A549 (cell line): ENCODE measurements around the gene SOX11. TPM values are rescaled to one million over a fixed set of nuclear protein-coding genes. Genes with fewer than 3 reads are reported as not detected.

Experiments used
- ATAC-seq, 2 experiments: fragments of 200-7000 bp in 1 of 2; fragments of >200 bp in 1 of 2; cut with Nextera tagmentation in 1 of 2; cut with Tn5 transposase in 1 of 2; 3 replicates each; pipeline versions ENCODE4 v1.8.0 to v1.9.1; 2018 to 2020; ENCODE audit warnings: mild to moderate bottlenecking in 1 of 2, moderate library complexity in 1 of 2
- CTCF ChIA-PET: fragments of 300-600 bp; sonication (Branson Sonifier 250); formaldehyde crosslinking; extraction: SDS; loops from one replicate; lab custom pipeline; 2021; ENCODE audit warnings: antibody characterized with exemption, inconsistent platforms; lab: Yijun Ruan, JAX
- POLR2A ChIA-PET: fragments of 350-600 bp; formaldehyde crosslinking; extraction: SDS; loops from one replicate; lab custom pipeline; 2021; ENCODE audit warnings: antibody characterized with exemption, inconsistent platforms; lab: Yijun Ruan, JAX
- DNase-seq, 2 experiments: peaks; one replicate each; pipeline versions ENCODE4 v3.0.0 to v3.0.0-alpha.2; 2011 to 2016; ENCODE audit warnings: low read depth in 1 of 2, low spot score in 1 of 2
- FAIRE-seq: peaks from 2 replicates; lab custom pipeline; 2011; peaks lifted over from hg19 to GRCh38; lab: Jason Lieb, UNC
- H3K27ac ChIP-seq, 2 experiments: fragments of >200 bp; sonication (Bioruptor Twin); formaldehyde crosslinking; 3 replicates each; pipeline ENCODE4 v1.5.1; 2016 to 2017
- H3K4me1 ChIP-seq: fragments of >200 bp; sonication (Bioruptor Twin); formaldehyde crosslinking; 3 replicates; pipeline ENCODE4 v1.6.1; 2016
- H3K4me2 ChIP-seq: fragments of >200 bp; sonication (Bioruptor Twin); formaldehyde crosslinking; 3 replicates; pipeline ENCODE4 v1.6.1; 2016
- H3K4me3 ChIP-seq: fragments of >200 bp; sonication (Bioruptor Twin); formaldehyde crosslinking; 3 replicates; pipeline ENCODE4 v1.5.1; 2016
- H3K9me3 ChIP-seq: fragments of >200 bp; sonication (Bioruptor Twin); formaldehyde crosslinking; 3 replicates; pipeline ENCODE4 v1.6.1; 2016
- BHLHE40 ChIP-seq: IDR thresholded peaks from 2 replicates; pipeline ENCODE4 v1.6.1; 2012; ENCODE audit warnings: low read depth, low read length, inconsistent platforms
- CEBPB ChIP-seq, 2 experiments: fragments of >200 bp in 1 of 2; sonication (Bioruptor Twin) in 1 of 2; formaldehyde crosslinking in 1 of 2; IDR thresholded peaks; 2 replicates each; pipeline ENCODE4 v1.6.1; 2012 to 2016
- CHD4 ChIP-seq: fragments of 200-600 bp; sonication (generic); IDR thresholded peaks from 2 replicates; pipeline ENCODE4 v1.6.1; 2016; ENCODE audit warnings: antibody characterized with exemption, mild to moderate bottlenecking, borderline replicate concordance
- E2F6 ChIP-seq: IDR thresholded peaks from 2 replicates; pipeline ENCODE4 v1.6.1; 2012; ENCODE audit warnings: low read depth, borderline replicate concordance
- EHF ChIP-seq: fragments of 250-450 bp; sonication (Bioruptor Pico); IDR thresholded peaks from 2 replicates; pipeline ENCODE4 v1.5.0; 2020; ENCODE audit warnings: mild to moderate bottlenecking
- ELK1 ChIP-seq: fragments of 150-350 bp; IDR thresholded peaks from 2 replicates; pipeline ENCODE4 v1.6.1; 2014; ENCODE audit warnings: low read depth, mild to moderate bottlenecking, low read length
- EP300 ChIP-seq, 2 experiments: fragments of >200 bp; sonication (Bioruptor Twin); formaldehyde crosslinking; IDR thresholded peaks; 2 replicates in 1 of 2; 3 replicates in 1 of 2; pipeline ENCODE4 v1.6.1; 2016 to 2017
- FOSB ChIP-seq: fragments of 250-450 bp; sonication (Bioruptor Pico); IDR thresholded peaks from 2 replicates; pipeline ENCODE4 v1.5.0; 2020; ENCODE audit warnings: mild to moderate bottlenecking, moderate library complexity
- FOXS1 ChIP-seq: fragments of 250-450 bp; sonication (Bioruptor Pico); IDR thresholded peaks from 2 replicates; pipeline ENCODE4 v1.5.0; 2020; ENCODE audit warnings: mild to moderate bottlenecking, moderate library complexity
- JUNB ChIP-seq: fragments of >200 bp; sonication (Bioruptor Twin); formaldehyde crosslinking; IDR thresholded peaks from 2 replicates; pipeline ENCODE4 v1.6.1; 2016
- NPAS2 ChIP-seq: fragments of 250-450 bp; sonication (Bioruptor Pico); IDR thresholded peaks from 2 replicates; pipeline ENCODE4 v1.8.0; 2022; ENCODE audit warnings: mild to moderate bottlenecking, moderate library complexity, borderline replicate concordance
- PBX3 ChIP-seq: IDR thresholded peaks from 2 replicates; pipeline ENCODE4 v1.6.1; 2012
- PHF8 ChIP-seq: fragments of 200-600 bp; sonication (generic); IDR thresholded peaks from 2 replicates; pipeline ENCODE4 v1.6.1; 2016; ENCODE audit warnings: low read depth, mild to moderate bottlenecking, antibody characterized with exemption, moderate library complexity, borderline replicate concordance
- POLR2AphosphoS2 ChIP-seq: conservative IDR thresholded peaks from 2 replicates; pipeline ENCODE4 v1.6.1; 2012; ENCODE audit warnings: low read length, improper control_type of control experiment, inconsistent platforms
- RAD21 ChIP-seq, 2 experiments: fragments of >200 bp in 1 of 2; sonication (Bioruptor Twin) in 1 of 2; formaldehyde crosslinking in 1 of 2; IDR thresholded peaks in 1 of 2; conservative IDR thresholded peaks in 1 of 2; 2 replicates in 1 of 2; 3 replicates in 1 of 2; pipeline ENCODE4 v1.6.1; 2012 to 2018; ENCODE audit warnings: inconsistent platforms in 1 of 2
- REST ChIP-seq: fragments of 200-600 bp; sonication (generic); IDR thresholded peaks from 2 replicates; pipeline ENCODE4 v1.6.1; 2016; ENCODE audit warnings: antibody characterized with exemption, mild to moderate bottlenecking, moderate library complexity
- RNF2 ChIP-seq: fragments of 200-600 bp; sonication (generic); IDR thresholded peaks from 2 replicates; pipeline ENCODE4 v1.6.1; 2016; ENCODE audit warnings: low read depth, mild to moderate bottlenecking, antibody characterized with exemption, moderate library complexity, borderline replicate concordance
- TP53 ChIP-seq: fragments of 250-450 bp; sonication (Bioruptor Pico); IDR thresholded peaks from 2 replicates; pipeline ENCODE4 v1.5.0; 2021; ENCODE audit warnings: mild to moderate bottlenecking, moderate library complexity
- ZFP36 ChIP-seq: fragments of 450-650 bp; IDR thresholded peaks from 2 replicates; pipeline ENCODE4 v1.6.1; 2014; ENCODE audit warnings: borderline replicate concordance; ENCODE audit not compliant: partially characterized antibody
- WGBS: methylation state at CpG from one replicate; pipeline ENCODE4 v1.1.6; 2017; ENCODE audit errors: missing lambda C conversion rate; 5-methylcytosine and 5-hydroxymethylcytosine counted together
- polyA plus RNA-seq, 4 experiments: library from polyadenylated mRNA; depleted of rRNA in 3 of 4; stranded (reverse); fragments of >200 nt; fragmentation: RNase III in 1 of 4; extraction: RNeasy Plus Mini Kit Qiagen cat#74134 plus additional on column Dnase treatment in 1 of 4; gene quantifications; 2 replicates in 3 of 4; 3 replicates in 1 of 4; pipeline ENCODE4 v1.2.3, GENCODE V29; 2011 to 2017

The SOX11 gene
- polyA plus RNA-seq, 2 of the 4 experiments (the other 2 are of a cell fraction) = not detected

GRCh38 chr2:5694306-5694705 lies 2.1 kb downstream of the SOX11 start:
- Histone ChIP-seq H3K4me2 (no peak overlapping the region), H3K27ac (no peak overlapping the region), H3K4me1 (no peaks in the 10 kb centered on the region), H3K9me3 (no peaks in the 10 kb centered on the region; the same call in 2 of the 3 replicates), H3K4me3 (no peak overlapping the region)
- ATAC-seq = no peak
- no peak for FAIRE-seq
- POLR2A ChIA-PET = interaction anchor here (0.7 kb wide), 1 partner anchor 493 kb away, joined by 11 read pairs; no protein-coding TSS in a partner anchor
- TF ChIP-seq EP300 (IDR thresholded peaks at IDR 0.05) (no peak), NPAS2 (CRISPR knock-in tag) (no peak)
- WGBS = 7% methylated on average over 9 of the region's 9 CpGs
- CTCF ChIA-PET = interaction anchor here (0.9 kb wide), 1 partner anchor 14 kb away, joined by 4 read pairs; no protein-coding TSS in a partner anchor
- DNase-seq = no peak

GRCh38 chr2:5695654-5696403 lies 3.6 kb downstream of the SOX11 start:
- Histone ChIP-seq H3K4me1 (no peaks in the 10 kb centered on the region), H3K4me2 (peak overlapping the region; percentile 51), H3K4me3 (no peak overlapping the region), H3K27ac (no peak overlapping the region), H3K9me3 (no peaks in the 10 kb centered on the region; the same call in 2 of the 3 replicates)
- POLR2A ChIA-PET = no interaction called here
- WGBS = 11% methylated on average over 42 of the region's 49 CpGs
- TF ChIP-seq FOSB = no peak
- no peak for TF ChIP-seq BHLHE40
- TF ChIP-seq E2F6 = no peak
- no peak for TF ChIP-seq REST
- no peak for TF ChIP-seq ELK1
- TF ChIP-seq CEBPB (IDR thresholded peaks at IDR 0.05) = no peak
- no peak for TF ChIP-seq PHF8
- no peak for TF ChIP-seq EHF
- TF ChIP-seq FOXS1 (CRISPR knock-in tag) = no peak
- no peak for TF ChIP-seq JUNB
- no peak for TF ChIP-seq TP53
- TF ChIP-seq ZFP36 = no peak
- TF ChIP-seq PBX3 = no peak
- no peak for TF ChIP-seq POLR2AphosphoS2
- no peak for TF ChIP-seq RAD21 (conservative IDR thresholded peaks at IDR 0.05 in 1 of 2, IDR thresholded peaks at IDR 0.05 in 1 of 2)
- no peak for TF ChIP-seq CHD4
- TF ChIP-seq RNF2 = no peak
- DNase-seq (no peak), FAIRE-seq (no peak), ATAC-seq (peak in 1 of 2 experiments; percentile 34; a peak in 3 of 6 replicates)
- CTCF ChIA-PET = interaction anchor here (1.0 kb wide), 1 partner anchor 11 kb away, joined by 3 read pairs; no protein-coding TSS in a partner anchor
